ENCODE data around the gene CCDC117. TPM values are rescaled to one million over a fixed set of nuclear protein-coding genes. Genes with fewer than 3 reads are reported as not detected.

Gene CCDC117
- total RNA-seq, 4 donors from 2014 or later: 9.8 to 15.4 (median 14.4) TPM

GRCh38 chr22:28817919-28818859 lies 45.7 kb downstream of the CCDC117 start:
- H3K27me3 ChIP-seq: no peaks in the 10 kb centered on the region
- H3K4me1 ChIP-seq: peaks cover 11 to 81% (median 23%) of the 10 kb centered on the region in 3 donors
- intact Hi-C loops (cut with DNase I): no loop called here
- TF ChIP-seq CTCF (IDR thresholded peaks at IDR 0.05) (peak in 1 of 6 experiments; percentile 7), POLR2A (IDR thresholded peaks at IDR 0.05) (no peak)
- H3K4me3 ChIP-seq: no peak overlapping the region
- H3K9me3 ChIP-seq: no peaks in the 10 kb centered on the region
- H3K36me3 ChIP-seq: no peaks in the 10 kb centered on the region
- H3K27ac ChIP-seq: peak overlapping the region; percentile 64 to 86 (median 78)
- WGBS, 2 donors: 65 to 66% methylated on average over 10 to 14 of the region's 14 CpGs
- DNase-seq: no peak

GRCh38 chr22:28819253-28820096 lies 47.0 kb downstream of the CCDC117 start:
- intact Hi-C loops (cut with DNase I): no loop called here
- H3K27me3 ChIP-seq: no peaks in the 10 kb centered on the region
- TF ChIP-seq CTCF (IDR thresholded peaks at IDR 0.05): no peak
- TF ChIP-seq POLR2A (IDR thresholded peaks at IDR 0.05): no peak
- H3K4me3 ChIP-seq: no peak overlapping the region
- H3K9me3 ChIP-seq: no peaks in the 10 kb centered on the region
- H3K36me3 ChIP-seq: no peaks in the 10 kb centered on the region
- peak overlapping the region; percentile 64 to 86 (median 78) for H3K27ac ChIP-seq
- DNase-seq: no peak
- peaks cover 11 to 76% (median 23%) of the 10 kb centered on the region in 3 donors for H3K4me1 ChIP-seq
- WGBS, 2 donors: 69 to 71% methylated on average over 4 to 5 of the region's 5 CpGs

GRCh38 chr22:28820885-28821284 lies 48.4 kb downstream of the CCDC117 start:
- peaks cover 11 to 62% (median 20%) of the 10 kb centered on the region in 3 donors for H3K4me1 ChIP-seq
- 71 to 93% methylated on average over 1 to 2 of the region's 2 CpGs for WGBS, 2 donors
- H3K36me3 ChIP-seq: no peaks in the 10 kb centered on the region
- H3K27ac ChIP-seq: no peak overlapping the region
- H3K9me3 ChIP-seq: no peaks in the 10 kb centered on the region
- DNase-seq: no peak
- TF ChIP-seq POLR2A (IDR thresholded peaks at IDR 0.05) (no peak), CTCF (IDR thresholded peaks at IDR 0.05) (no peak)
- H3K4me3 ChIP-seq: no peak overlapping the region
- H3K27me3 ChIP-seq: no peaks in the 10 kb centered on the region
- intact Hi-C loops (cut with DNase I): no loop called here

GRCh38 chr22:28821452-28821851 lies 49.0 kb downstream of the CCDC117 start:
- WGBS, 2 donors: 100% methylated on average over 1 of the region's 1 CpG
- H3K36me3 ChIP-seq: no peaks in the 10 kb centered on the region
- TF ChIP-seq CTCF (IDR thresholded peaks at IDR 0.05) (no peak), POLR2A (IDR thresholded peaks at IDR 0.05) (no peak)
- DNase-seq: no peak
- no peaks in the 10 kb centered on the region for H3K9me3 ChIP-seq
- peaks cover 11 to 58% (median 20%) of the 10 kb centered on the region in 3 donors for H3K4me1 ChIP-seq
- H3K4me3 ChIP-seq: no peak overlapping the region
- no peak overlapping the region for H3K27ac ChIP-seq
- no peaks in the 10 kb centered on the region for H3K27me3 ChIP-seq
- intact Hi-C loops (cut with DNase I): no loop called here
